Hematopoietic multipotent progenitor cell treated with erythropoietin and hydrocortisone succinate and interleukin-3 and kit ligand, for 15 days (in vitro differentiated cells): Measurements from ENCODE around the gene MPRIP.
"Not testable (repeated sequence)": the region's sequence is repeated elsewhere in the genome, so short reads cannot be mapped to it uniquely, and the experiment has no call there.

Source experiments
- DNase-seq: peaks from one replicate; pipeline ENCODE4 v3.0.0-alpha.2; 2015; ENCODE audit warnings: low spot score

Gene MPRIP

GRCh38 chr17:17184985-17185757, 142.9 kb downstream of the MPRIP start:
- DNase-seq = not testable (repeated sequence)

- DNase-seq = no peak
Observed at GRCh38 chr17:17186051-17186450, 143.8 kb downstream of the MPRIP start.

- DNase-seq = no peak
Observed at GRCh38 chr17:17186551-17187505, 144.6 kb downstream of the MPRIP start.

GRCh38 chr17:17188586-17188985, 146.3 kb downstream of the MPRIP start:
- no peak for DNase-seq

- no peak for DNase-seq
Observed at GRCh38 chr17:17189559-17189958, 147.3 kb downstream of the MPRIP start.

- DNase-seq = no peak
Observed at GRCh38 chr17:17190188-17190587, 147.9 kb downstream of the MPRIP start.

- no peak for DNase-seq
Observed at GRCh38 chr17:17191346-17191792, 149.1 kb downstream of the MPRIP start.

- no peak for DNase-seq
Observed at GRCh38 chr17:17191961-17192381, 149.7 kb downstream of the MPRIP start.

- not testable (repeated sequence) for DNase-seq
Observed at GRCh38 chr17:17195466-17195865, 153.2 kb downstream of the MPRIP start.

GRCh38 chr17:17196776-17197175, 154.5 kb downstream of the MPRIP start:
- no peak for DNase-seq

- DNase-seq = no peak
Observed at GRCh38 chr17:17198281-17198680, 156.0 kb downstream of the MPRIP start.

- no peak for DNase-seq
Observed at GRCh38 chr17:17200311-17200710, 158.1 kb downstream of the MPRIP start.

- DNase-seq = no peak
Observed at GRCh38 chr17:17200831-17201230, 158.6 kb downstream of the MPRIP start.

GRCh38 chr17:17201271-17201670, 159.0 kb downstream of the MPRIP start:
- no peak for DNase-seq

- no peak for DNase-seq
Observed at GRCh38 chr17:17201907-17202306, 159.7 kb downstream of the MPRIP start.

- DNase-seq = no peak
Observed at GRCh38 chr17:17203173-17203730, 161.0 kb downstream of the MPRIP start.

- DNase-seq = no peak
Observed at GRCh38 chr17:17204041-17204591, 161.9 kb downstream of the MPRIP start.

GRCh38 chr17:17204635-17205231, 162.5 kb downstream of the MPRIP start:
- DNase-seq = no peak

- peak; percentile 69 for DNase-seq
Observed at GRCh38 chr17:17205368-17206123, 163.3 kb downstream of the MPRIP start.

- DNase-seq = peak; percentile 93
Observed at GRCh38 chr17:17206124-17206912, 164.1 kb downstream of the MPRIP start, which contains the start of gene PLD6. PLD6 (minus strand) TSS chr17:17206333; CDS start chr17:17206286, 47 bp downstream.
